ENCODE measurements around the gene PPP3CA. TPM values are rescaled to one million over a fixed set of nuclear protein-coding genes. Genes with fewer than 3 reads are reported as not detected.

The PPP3CA gene
- total and polyA plus RNA-seq, 8 donors = 38.8 to 58.6 (median 54.8) TPM

DNA sequence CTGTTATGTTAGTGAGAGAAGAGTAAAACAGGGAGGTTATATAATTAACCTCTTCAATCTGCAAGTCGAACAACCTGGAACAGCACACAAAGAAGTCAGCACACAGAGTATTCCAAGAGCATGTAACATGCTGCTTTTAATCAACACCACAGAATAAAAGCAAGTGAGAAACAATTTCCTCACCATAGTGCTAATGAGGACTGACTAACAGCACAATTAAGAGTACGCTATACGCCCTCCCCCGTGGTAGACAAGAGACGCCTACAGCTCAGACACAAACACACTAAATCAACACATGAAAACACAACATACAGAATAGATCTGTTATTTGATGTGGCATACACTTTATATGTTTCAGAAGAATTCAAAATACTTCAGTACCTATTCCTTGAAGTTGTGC lies 103.0 kb downstream of the PPP3CA start:
- peaks cover 0 to 10% of the 10 kb centered on the region in 2 donors for H3K4me1 ChIP-seq
- no peaks in the 10 kb centered on the region for H3K27me3 ChIP-seq
- no peak overlapping the region for H3K27ac ChIP-seq
- no peak for DNase-seq
- no peak overlapping the region for H3K4me3 ChIP-seq
- TF ChIP-seq, protein P1, sequence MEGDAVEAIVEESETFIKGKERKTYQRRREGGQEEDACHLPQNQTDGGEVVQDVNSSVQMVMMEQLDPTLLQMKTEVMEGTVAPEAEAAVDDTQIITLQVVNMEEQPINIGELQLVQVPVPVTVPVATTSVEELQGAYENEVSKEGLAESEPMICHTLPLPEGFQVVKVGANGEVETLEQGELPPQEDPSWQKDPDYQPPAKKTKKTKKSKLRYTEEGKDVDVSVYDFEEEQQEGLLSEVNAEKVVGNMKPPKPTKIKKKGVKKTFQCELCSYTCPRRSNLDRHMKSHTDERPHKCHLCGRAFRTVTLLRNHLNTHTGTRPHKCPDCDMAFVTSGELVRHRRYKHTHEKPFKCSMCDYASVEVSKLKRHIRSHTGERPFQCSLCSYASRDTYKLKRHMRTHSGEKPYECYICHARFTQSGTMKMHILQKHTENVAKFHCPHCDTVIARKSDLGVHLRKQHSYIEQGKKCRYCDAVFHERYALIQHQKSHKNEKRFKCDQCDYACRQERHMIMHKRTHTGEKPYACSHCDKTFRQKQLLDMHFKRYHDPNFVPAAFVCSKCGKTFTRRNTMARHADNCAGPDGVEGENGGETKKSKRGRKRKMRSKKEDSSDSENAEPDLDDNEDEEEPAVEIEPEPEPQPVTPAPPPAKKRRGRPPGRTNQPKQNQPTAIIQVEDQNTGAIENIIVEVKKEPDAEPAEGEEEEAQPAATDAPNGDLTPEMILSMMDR (IDR thresholded peaks at IDR 0.05) = no peak
- no peaks in the 10 kb centered on the region for H3K36me3 ChIP-seq
- intact Hi-C loops (cut with DNase I) = no loop called here
- no peaks in the 10 kb centered on the region for H3K9me3 ChIP-seq
- ATAC-seq = no peak

DNA sequence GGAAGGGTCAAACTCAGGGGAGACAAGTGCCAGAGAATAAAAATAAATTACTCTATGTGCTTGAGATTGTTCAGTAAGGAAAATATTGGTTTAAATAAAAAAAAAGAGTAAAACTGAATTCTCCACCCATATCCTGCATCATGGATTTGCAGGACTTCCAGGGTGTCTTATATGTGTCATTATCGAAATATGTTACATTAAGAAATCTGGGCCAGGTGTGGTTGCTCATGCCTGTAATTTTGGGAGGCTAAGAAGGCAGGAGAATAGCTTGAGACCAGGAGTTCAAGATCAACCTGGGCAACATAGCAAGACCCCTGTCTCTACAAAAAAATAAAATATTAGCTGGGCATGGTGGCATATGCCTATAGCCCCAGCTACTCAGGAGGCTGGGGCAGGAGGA lies 104.9 kb downstream of the PPP3CA start:
- H3K4me1 ChIP-seq = peaks cover 2 to 28% of the 10 kb centered on the region in 2 donors
- intact Hi-C loops (cut with DNase I) = no loop called here
- ATAC-seq = no peak
- TF ChIP-seq, protein P1 (IDR thresholded peaks at IDR 0.05) = no peak
- no peaks in the 10 kb centered on the region for H3K9me3 ChIP-seq
- no peaks in the 10 kb centered on the region for H3K27me3 ChIP-seq
- H3K27ac ChIP-seq = no peak overlapping the region
- H3K36me3 ChIP-seq = no peaks in the 10 kb centered on the region
- H3K4me3 ChIP-seq = no peak overlapping the region
- no peak for DNase-seq

DNA sequence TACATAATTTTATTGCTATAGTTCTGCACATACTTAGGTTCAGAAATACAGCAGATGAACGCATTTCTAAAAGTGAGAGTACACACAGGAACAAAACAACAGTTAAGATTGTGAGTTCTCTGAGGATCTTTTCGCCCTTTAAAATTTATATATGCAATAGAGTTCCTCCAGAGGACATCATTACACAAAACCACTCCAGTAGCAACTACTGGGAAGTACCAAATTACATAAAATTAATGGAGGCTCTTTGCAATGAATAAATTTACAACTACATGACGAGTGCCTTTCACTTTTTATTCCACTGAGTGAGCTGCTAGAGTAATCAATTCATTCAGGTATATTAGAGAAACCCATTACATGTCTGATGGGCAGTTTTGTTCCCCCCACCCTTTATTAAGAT lies 107.2 kb downstream of the PPP3CA start:
- Histone ChIP-seq H3K9me3 (no peaks in the 10 kb centered on the region), H3K36me3 (no peaks in the 10 kb centered on the region), H3K27me3 (no peaks in the 10 kb centered on the region), H3K27ac (no peak overlapping the region), H3K4me1 (peaks cover 2 to 28% of the 10 kb centered on the region in 2 donors), H3K4me3 (no peak overlapping the region)
- ATAC-seq (no peak), DNase-seq (no peak)
- intact Hi-C loops (cut with DNase I) = no loop called here
- TF ChIP-seq, protein P1 (IDR thresholded peaks at IDR 0.05) = no peak

DNA sequence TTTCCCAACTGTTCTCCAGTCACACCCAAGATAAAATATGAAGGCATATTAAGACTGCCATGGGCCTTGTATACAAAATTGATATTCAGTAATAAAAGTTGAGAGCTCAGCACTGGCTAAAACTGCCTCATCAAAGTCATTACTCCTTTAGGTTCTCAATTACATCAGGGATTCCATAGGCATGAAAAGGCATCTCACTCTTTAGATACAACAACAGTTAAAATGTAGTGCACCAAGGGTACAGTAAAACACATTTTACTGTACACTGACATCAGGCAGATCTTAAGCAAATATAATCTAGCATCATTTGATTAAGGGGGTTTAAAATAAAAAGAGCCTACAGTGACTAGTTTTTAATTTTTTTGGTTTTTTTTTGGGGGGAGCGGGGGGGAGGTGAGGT lies 107.7 kb downstream of the PPP3CA start:
- TF ChIP-seq, protein P1 (IDR thresholded peaks at IDR 0.05) = no peak
- no peaks in the 10 kb centered on the region for H3K9me3 ChIP-seq
- H3K4me1 ChIP-seq = peaks cover 2 to 28% of the 10 kb centered on the region in 2 donors
- H3K27me3 ChIP-seq = no peaks in the 10 kb centered on the region
- H3K36me3 ChIP-seq = no peaks in the 10 kb centered on the region
- DNase-seq (no peak), ATAC-seq (no peak)
- H3K27ac ChIP-seq = peak overlapping the region in 1 of 2 donors; percentile 16
- intact Hi-C loops (cut with DNase I) = no loop called here
- no peak overlapping the region for H3K4me3 ChIP-seq

DNA sequence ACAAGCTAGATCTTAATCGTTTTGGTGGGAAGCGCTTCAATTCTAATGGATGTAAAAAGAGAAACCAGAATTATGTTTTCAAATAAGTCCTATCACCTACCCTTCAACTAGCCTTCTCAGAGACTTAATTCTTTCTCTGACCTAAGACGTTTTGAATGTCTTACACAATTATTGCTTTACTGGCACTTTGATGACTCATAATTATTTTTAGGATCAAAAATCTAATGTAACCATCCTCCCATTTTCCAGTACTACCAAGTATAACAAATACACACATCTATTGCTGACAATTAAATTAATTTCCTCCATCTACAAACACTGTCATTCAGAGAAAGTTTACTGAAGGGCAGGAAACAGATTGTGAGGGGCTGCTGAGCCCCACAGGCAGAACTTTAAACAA lies 108.6 kb downstream of the PPP3CA start:
- intact Hi-C loops (cut with DNase I) = no loop called here
- peak overlapping the region; percentile 16 to 57 for H3K27ac ChIP-seq

More for the DNA sequence above, 108.6 kb downstream of the PPP3CA start:
- no peaks in the 10 kb centered on the region for H3K27me3 ChIP-seq
- H3K4me3 ChIP-seq = no peak overlapping the region
- H3K4me1 ChIP-seq = peaks cover 2 to 28% of the 10 kb centered on the region in 2 donors
- no peak for DNase-seq
- H3K36me3 ChIP-seq = no peaks in the 10 kb centered on the region
- peak; percentile 57 for ATAC-seq
- H3K9me3 ChIP-seq = no peaks in the 10 kb centered on the region
- TF ChIP-seq, protein P1 (IDR thresholded peaks at IDR 0.05) = no peak
